PC-9 (cell line): Measurements from ENCODE around the gene HES3. TPM values are rescaled to one million over a fixed set of nuclear protein-coding genes. Genes with fewer than 3 reads are reported as not detected.

ENCODE experiments used
- BruUV-seq: library from RNA; stranded (reverse); fragments of 400-500 nt; replicated peaks from 2 replicates; lab custom pipeline; 2021; lab: Mats Ljungman, UMichigan
- CTCF ChIA-PET: fragments of 300-600 bp; sonication (Branson Sonifier 250); formaldehyde crosslinking; loops from one replicate; lab custom pipeline; 2022; ENCODE audit warnings: antibody characterized with exemption; lab: Charles Lee
- POLR2A ChIA-PET: fragments of 300-600 bp; sonication (Branson Sonifier 250); formaldehyde crosslinking; loops from one replicate; lab custom pipeline; 2022; ENCODE audit warnings: antibody characterized with exemption; ENCODE audit not compliant: unreplicated experiment; lab: Charles Lee
- DNase-seq, 2 experiments: peaks; one replicate each; pipeline versions ENCODE4 v3.0.0 to v3.0.0-alpha.2; 2015 to 2022; ENCODE audit warnings: mixed read lengths in 1 of 2
- H2AFZ ChIP-seq: fragments of 200-600 bp; sonication (generic); 2 replicates; pipeline ENCODE4 v1.8.1; 2017; ENCODE audit warnings: antibody characterized with exemption
- H3F3A ChIP-seq: fragments of 200-600 bp; sonication (generic); 2 replicates; pipeline ENCODE4 v1.8.1; 2017; ENCODE audit warnings: antibody characterized with exemption, mild to moderate bottlenecking, low read depth; ENCODE audit not compliant: insufficient read depth
- H3K27ac ChIP-seq: fragments of 200-600 bp; sonication (generic); 2 replicates; pipeline ENCODE4 v1.6.1; 2016; ENCODE audit warnings: mixed run types
- H3K27me3 ChIP-seq: fragments of 200-600 bp; sonication (generic); 2 replicates; pipeline ENCODE4 v1.6.1; 2016; ENCODE audit warnings: low read depth, mixed run types; ENCODE audit not compliant: insufficient read depth
- H3K36me3 ChIP-seq: fragments of 200-600 bp; sonication (generic); 2 replicates; pipeline ENCODE4 v1.6.1; 2016; ENCODE audit warnings: low read depth, mixed run types
- H3K4me1 ChIP-seq: fragments of 200-600 bp; sonication (generic); replicated peaks from 2 replicates; pipeline ENCODE4 v1.6.1; 2016; ENCODE audit warnings: mixed run types; ENCODE audit not compliant: insufficient read depth
- H3K4me2 ChIP-seq: fragments of 200-600 bp; sonication (generic); 2 replicates; pipeline ENCODE4 v1.6.1; 2017; ENCODE audit warnings: mixed run types
- H3K4me3 ChIP-seq: fragments of 200-600 bp; sonication (generic); 2 replicates; pipeline ENCODE4 v1.6.1; 2016; ENCODE audit warnings: mixed run types
- H3K79me2 ChIP-seq: fragments of 200-600 bp; sonication (generic); 2 replicates; pipeline ENCODE4 v1.6.1; 2017; ENCODE audit warnings: low read depth, mixed run types
- H3K9me2 ChIP-seq: fragments of 200-600 bp; sonication (generic); 2 replicates; pipeline ENCODE4 v1.8.1; 2017; ENCODE audit warnings: mild to moderate bottlenecking; ENCODE audit not compliant: insufficient read depth
- H3K9me3 ChIP-seq: fragments of 200-600 bp; sonication (generic); 2 replicates; pipeline ENCODE4 v1.8.1; 2016; ENCODE audit warnings: low read depth; ENCODE audit not compliant: insufficient read depth
- H4K20me1 ChIP-seq: fragments of 200-600 bp; sonication (generic); 2 replicates; pipeline ENCODE4 v1.8.1; 2017; ENCODE audit not compliant: insufficient read depth
- CTCF ChIP-seq: fragments of 200-600 bp; sonication (generic); conservative IDR thresholded peaks from 2 replicates; pipeline ENCODE4 v1.6.1; 2017; ENCODE audit warnings: mixed run types, antibody characterized with exemption, mild to moderate bottlenecking, moderate library complexity
- EZH2 ChIP-seq: fragments of 200-600 bp; sonication (generic); IDR thresholded peaks from 2 replicates; pipeline ENCODE4 v1.8.0; 2017; ENCODE audit warnings: antibody characterized with exemption, low read depth
- intact Hi-C: fragments of 100-400 bp; cut with micrococcal nuclease; formaldehyde crosslinking; loops from one replicate; pipeline ENCODE4 v1.10.0; 2022; ENCODE audit not compliant: unreplicated experiment
- total RNA-seq: library from RNA; stranded (reverse); gene quantifications from 2 replicates; pipeline ENCODE4 v1.2.3, GENCODE V29; 2021

The HES3 gene
- total RNA-seq, 1 experiment from 2014 or later = not detected

GRCh38 chr1:6239213-6239752, 4.7 kb upstream of the HES3 start:
- Histone ChIP-seq H4K20me1 (no peaks in the 10 kb centered on the region), H3K27ac (no peak overlapping the region), H3K27me3 (peaks cover 14% of the 10 kb centered on the region), H3K4me2 (no peak overlapping the region), H3K79me2 (peaks cover 11% of the 10 kb centered on the region), H3K4me1 (peaks cover 1% of the 10 kb centered on the region), H3K36me3 (no peaks in the 10 kb centered on the region), H3K9me3 (no peaks in the 10 kb centered on the region), H3K9me2 (no peaks in the 10 kb centered on the region), H3K4me3 (no peak overlapping the region), H3F3A (peaks cover 12% of the 10 kb centered on the region; the same call in 1 of the 2 replicates), H2AFZ (no peak overlapping the region)
- POLR2A ChIA-PET = no interaction called here
- intact Hi-C loops = loop anchor here (5.0 to 10.0 kb wide), 2 partner anchors 54 to 247 kb away; partner anchors contain the start of genes CHD5 and NPHP4
- no peak for DNase-seq
- CTCF ChIA-PET = interaction anchor here (0.6 to 0.8 kb wide), 4 partner anchors 36 to 284 kb away, joined by 3 to 7 read pairs (median 4); no protein-coding TSS in a partner anchor
- TF ChIP-seq CTCF (no peak), EZH2 (no peak)
- BruUV-seq = no TSS peak

GRCh38 chr1:6239950-6240768, 3.8 kb upstream of the HES3 start:
- no peaks in the 10 kb centered on the region for H3K36me3 ChIP-seq
- H3K4me3 ChIP-seq = no peak overlapping the region
- H3K9me2 ChIP-seq = no peaks in the 10 kb centered on the region
- ChIA-PET CTCF (interaction anchor here (0.6 to 0.7 kb wide), 2 partner anchors 35 to 283 kb away, joined by 7 to 10 read pairs; no protein-coding TSS in a partner anchor), POLR2A (interaction anchor here (0.6 kb wide), 1 partner anchor 48 kb away, joined by 3 read pairs; no protein-coding TSS in a partner anchor)
- H3F3A ChIP-seq = 0 out of 2 replicates have a peak, but pooled peaks cover 5% of the 10 kb centered on the region
- peaks cover 14% of the 10 kb centered on the region for H3K27me3 ChIP-seq
- no peaks in the 10 kb centered on the region for H3K4me1 ChIP-seq
- H3K4me2 ChIP-seq = no peak overlapping the region
- TF ChIP-seq CTCF = no peak
- no peak for TF ChIP-seq EZH2
- intact Hi-C loops = loop anchor here (5.0 to 10.0 kb wide), 2 partner anchors 55 to 248 kb away; partner anchors contain the start of genes CHD5 and NPHP4
- H4K20me1 ChIP-seq = no peaks in the 10 kb centered on the region
- no peaks in the 10 kb centered on the region for H3K9me3 ChIP-seq
- DNase-seq = no peak
- no TSS peak for BruUV-seq
- H3K27ac ChIP-seq = no peak overlapping the region
- peaks cover 3% of the 10 kb centered on the region for H3K79me2 ChIP-seq
- no peak overlapping the region for H2AFZ ChIP-seq

GRCh38 chr1:6241107-6241886, 2.7 kb upstream of the HES3 start:
- no peaks in the 10 kb centered on the region for H3K9me3 ChIP-seq
- no peak overlapping the region for H3K4me2 ChIP-seq
- H3K27ac ChIP-seq = no peak overlapping the region
- H2AFZ ChIP-seq = no peak overlapping the region
- no peaks in the 10 kb centered on the region for H3K36me3 ChIP-seq
- no peaks in the 10 kb centered on the region for H3K9me2 ChIP-seq
- no peaks in the 10 kb centered on the region for H3K79me2 ChIP-seq
- no peak overlapping the region for H3K4me3 ChIP-seq
- H3K4me1 ChIP-seq = no peaks in the 10 kb centered on the region
- ChIA-PET CTCF (no interaction called here), POLR2A (no interaction called here)
- BruUV-seq = no TSS peak
- peaks cover 5% of the 10 kb centered on the region; the same call in 1 of the 2 replicates for H3F3A ChIP-seq
- TF ChIP-seq EZH2 (no peak), CTCF (no peak)
- peaks cover 16% of the 10 kb centered on the region for H3K27me3 ChIP-seq
- intact Hi-C loops = no loop called here
- H4K20me1 ChIP-seq = no peaks in the 10 kb centered on the region
- DNase-seq = no peak
